A673 (cell line): Measurements from ENCODE around the gene DPP7.

Experiments used
- CTCF ChIP-seq: fragments of 300-800, 200-600 bp; sonication (generic); conservative IDR thresholded peaks from 2 replicates; pipeline ENCODE4 v1.5.1; 2017; ENCODE audit warnings: low read depth, mild to moderate bottlenecking, antibody characterized with exemption, low read length, moderate library complexity, mixed read lengths
- EZH2 ChIP-seq: fragments of 200-600 bp; sonication (generic); IDR thresholded peaks from 2 replicates; pipeline ENCODE4 v1.6.1; 2017; ENCODE audit warnings: borderline replicate concordance, low read depth, mild to moderate bottlenecking, mixed read lengths, antibody characterized with exemption, low read length; ENCODE audit not compliant: poor library complexity, severe bottlenecking

- TF ChIP-seq CTCF (no peak), EZH2 (no peak)
Observed at GRCh38 chr9:137109250-137110146, 5.0 kb downstream of the DPP7 start.
